Measurements from ENCODE around the gene PALS2. TPM values are rescaled to one million over a fixed set of nuclear protein-coding genes. Genes with fewer than 3 reads are reported as not detected.

The PALS2 gene
- total and polyA plus RNA-seq, 9 of the 15 experiments (the other 6 are each of a cell fraction or from before 2014, with no cell fraction given), result 5.9 to 35.0 (median 17.7) TPM

- TF ChIP-seq THRA (IDR thresholded peaks at IDR 0.05) (no peak), MYNN (IDR thresholded peaks at IDR 0.05) (no peak), MYNN (CRISPR knock-in tag; IDR thresholded peaks at IDR 0.05) (no peak), TCF7 (IDR thresholded peaks at IDR 0.05; ENCODE audit: borderline replicate concordance) (no peak), ZBTB5 (IDR thresholded peaks at IDR 0.05) (no peak)
Observed at GRCh38 chr7:24548390-24548789, 24.9 kb upstream of the PALS2 start (continued).

GRCh38 chr7:24549991-24550390 lies 23.3 kb upstream of the PALS2 start:
- H3K79me2 ChIP-seq (ENCODE audit: control insufficient read depth, insufficient read depth, low read length), result no peaks in the 10 kb centered on the region
- ChIA-PET CTCF (ENCODE audit: low intra/inter-chr PET ratio) (no interaction called here), POLR2A (interaction anchor here (1.0 kb wide), 1 partner anchor 431 kb away, joined by 3 read pairs; no protein-coding TSS in a partner anchor)
- FAIRE-seq (no peak), DNase-seq (ENCODE audit: extremely low read depth in 1 of 4, low spot score in 3 of 4) (no peak), ATAC-seq (no peak)
- no peak overlapping the region for H3K4me2 ChIP-seq (ENCODE audit: insufficient read depth, low read length)
- 0% methylated on average over 4 of the region's 4 CpGs for WGBS (ENCODE audit: insufficient coverage, low coverage, missing lambda C conversion rate)
- H3K9ac ChIP-seq (ENCODE audit: insufficient read depth in 1 of 2, low read depth in 2 of 2, low read length in 2 of 2), result no peak overlapping the region
- H3K27ac ChIP-seq (ENCODE audit: extremely low read depth, low read depth, low read length), result no peak overlapping the region
- no peaks in the 10 kb centered on the region for H3K4me1 ChIP-seq (replicated peaks in 1 of 2; ENCODE audit: control insufficient read depth in 2 of 2, insufficient read depth in 2 of 2, low read length in 2 of 2)
- no peaks in the 10 kb centered on the region for H3K36me3 ChIP-seq (ENCODE audit: control insufficient read depth, insufficient read depth, low read length)
- no peak for TF ChIP-seq KAT2B (IDR thresholded peaks at IDR 0.05; ENCODE audit: low read depth, low read length)
- TF ChIP-seq POLR2G (IDR thresholded peaks at IDR 0.05; ENCODE audit: low read depth, low read length), result no peak
- TF ChIP-seq SMARCC2 (IDR thresholded peaks at IDR 0.05; ENCODE audit: low read depth), result no peak
- H4K20me1 ChIP-seq (replicated peaks; ENCODE audit: control insufficient read depth, insufficient read depth, low read length), result no peaks in the 10 kb centered on the region
- H3K4me3 ChIP-seq, result no peak overlapping the region
- BruUV-seq (replicated peaks), result no TSS peak
- in situ Hi-C loops (cut with MboI), result no loop called here
- peaks cover 12% of the 10 kb centered on the region in 2 experiments; a peak in 4 of 5 replicates for H3K27me3 ChIP-seq (ENCODE audit: control insufficient read depth in 2 of 2, insufficient read depth in 2 of 2, low read length in 2 of 2)
- no peak overlapping the region for H2AFZ ChIP-seq (ENCODE audit: low read depth, low read length)
- intact Hi-C loops (cut with micrococcal nuclease), result no loop called here
- H3K9me3 ChIP-seq (replicated peaks; ENCODE audit: control insufficient read depth, insufficient read depth, low read depth, low read length), result no peaks in the 10 kb centered on the region
- H3K9me1 ChIP-seq (ENCODE audit: control insufficient read depth, insufficient read depth, low read length), result no peaks in the 10 kb centered on the region
